ENCODE results near the gene MICAL3.

DNA sequence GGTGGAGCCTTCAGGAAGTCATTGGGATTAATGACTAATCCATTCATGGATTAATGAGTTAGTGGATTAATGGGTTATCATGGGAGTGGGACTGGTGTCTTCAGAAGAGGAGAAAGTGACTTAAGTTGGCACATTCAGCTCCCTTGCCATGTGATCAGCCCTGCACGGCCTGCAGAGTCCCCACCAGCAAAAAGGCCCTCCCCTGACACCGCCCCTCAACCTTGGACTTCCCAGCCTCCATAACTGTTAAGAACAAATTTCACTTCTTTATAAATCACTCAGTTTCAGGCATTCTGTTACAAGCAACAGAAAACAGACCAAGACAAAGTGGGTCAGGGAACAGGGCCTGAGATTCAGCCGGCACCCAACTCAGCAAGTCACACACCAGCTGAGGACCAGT, 85.3 kb downstream of the MICAL3 start:
- TF ChIP-seq, protein P1, sequence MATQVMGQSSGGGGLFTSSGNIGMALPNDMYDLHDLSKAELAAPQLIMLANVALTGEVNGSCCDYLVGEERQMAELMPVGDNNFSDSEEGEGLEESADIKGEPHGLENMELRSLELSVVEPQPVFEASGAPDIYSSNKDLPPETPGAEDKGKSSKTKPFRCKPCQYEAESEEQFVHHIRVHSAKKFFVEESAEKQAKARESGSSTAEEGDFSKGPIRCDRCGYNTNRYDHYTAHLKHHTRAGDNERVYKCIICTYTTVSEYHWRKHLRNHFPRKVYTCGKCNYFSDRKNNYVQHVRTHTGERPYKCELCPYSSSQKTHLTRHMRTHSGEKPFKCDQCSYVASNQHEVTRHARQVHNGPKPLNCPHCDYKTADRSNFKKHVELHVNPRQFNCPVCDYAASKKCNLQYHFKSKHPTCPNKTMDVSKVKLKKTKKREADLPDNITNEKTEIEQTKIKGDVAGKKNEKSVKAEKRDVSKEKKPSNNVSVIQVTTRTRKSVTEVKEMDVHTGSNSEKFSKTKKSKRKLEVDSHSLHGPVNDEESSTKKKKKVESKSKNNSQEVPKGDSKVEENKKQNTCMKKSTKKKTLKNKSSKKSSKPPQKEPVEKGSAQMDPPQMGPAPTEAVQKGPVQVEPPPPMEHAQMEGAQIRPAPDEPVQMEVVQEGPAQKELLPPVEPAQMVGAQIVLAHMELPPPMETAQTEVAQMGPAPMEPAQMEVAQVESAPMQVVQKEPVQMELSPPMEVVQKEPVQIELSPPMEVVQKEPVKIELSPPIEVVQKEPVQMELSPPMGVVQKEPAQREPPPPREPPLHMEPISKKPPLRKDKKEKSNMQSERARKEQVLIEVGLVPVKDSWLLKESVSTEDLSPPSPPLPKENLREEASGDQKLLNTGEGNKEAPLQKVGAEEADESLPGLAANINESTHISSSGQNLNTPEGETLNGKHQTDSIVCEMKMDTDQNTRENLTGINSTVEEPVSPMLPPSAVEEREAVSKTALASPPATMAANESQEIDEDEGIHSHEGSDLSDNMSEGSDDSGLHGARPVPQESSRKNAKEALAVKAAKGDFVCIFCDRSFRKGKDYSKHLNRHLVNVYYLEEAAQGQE (IDR thresholded peaks at IDR 0.05; ENCODE audit: insufficient read depth in 1 of 2, low read depth in 2 of 2, low read length in 2 of 2), result no peak
- TF ChIP-seq POLR2AphosphoS5 (IDR thresholded peaks at IDR 0.05; ENCODE audit: low read depth, low read length) (no peak), FOXP2 (optimal IDR thresholded peaks at IDR 0.05; ENCODE audit: borderline replicate concordance, extremely low read depth, extremely low read length, insufficient read depth) (no peak)

Measured in PFSK-1 (cell line).